ENCODE data around the gene ZSCAN20. TPM values are rescaled to one million over a fixed set of nuclear protein-coding genes. Genes with fewer than 3 reads are reported as not detected.

The ZSCAN20 gene
- total RNA-seq, 4 donors from 2014 or later: 2.7 to 7.0 (median 4.2) TPM

GRCh38 chr1:33430692-33431593 lies 41.5 kb upstream of the ZSCAN20 start, which contains the start of gene PHC2:
Gene PHC2, minus strand, starts transcription at chr1:33431095. Its CDS starts 55,556 bp downstream, at chr1:33375539.
- peak; percentile 96 for DNase-seq
- Histone ChIP-seq H3K4me1 (peaks cover 35 to 37% of the 10 kb centered on the region in 2 donors), H3K27me3 (no peaks in the 10 kb centered on the region), H3K27ac (peak within 1 kb of the TSS; percentile 75 to 87 (median 86)), H3K9me3 (no peaks in the 10 kb centered on the region), H3K4me3 (peak within 1 kb of the TSS; percentile 58 to 75 (median 66)), H3K36me3 (no peaks in the 10 kb centered on the region)
- peak; percentile 78 to 85 for TF ChIP-seq POLR2A (IDR thresholded peaks at IDR 0.05)
- TF ChIP-seq, protein P1, sequence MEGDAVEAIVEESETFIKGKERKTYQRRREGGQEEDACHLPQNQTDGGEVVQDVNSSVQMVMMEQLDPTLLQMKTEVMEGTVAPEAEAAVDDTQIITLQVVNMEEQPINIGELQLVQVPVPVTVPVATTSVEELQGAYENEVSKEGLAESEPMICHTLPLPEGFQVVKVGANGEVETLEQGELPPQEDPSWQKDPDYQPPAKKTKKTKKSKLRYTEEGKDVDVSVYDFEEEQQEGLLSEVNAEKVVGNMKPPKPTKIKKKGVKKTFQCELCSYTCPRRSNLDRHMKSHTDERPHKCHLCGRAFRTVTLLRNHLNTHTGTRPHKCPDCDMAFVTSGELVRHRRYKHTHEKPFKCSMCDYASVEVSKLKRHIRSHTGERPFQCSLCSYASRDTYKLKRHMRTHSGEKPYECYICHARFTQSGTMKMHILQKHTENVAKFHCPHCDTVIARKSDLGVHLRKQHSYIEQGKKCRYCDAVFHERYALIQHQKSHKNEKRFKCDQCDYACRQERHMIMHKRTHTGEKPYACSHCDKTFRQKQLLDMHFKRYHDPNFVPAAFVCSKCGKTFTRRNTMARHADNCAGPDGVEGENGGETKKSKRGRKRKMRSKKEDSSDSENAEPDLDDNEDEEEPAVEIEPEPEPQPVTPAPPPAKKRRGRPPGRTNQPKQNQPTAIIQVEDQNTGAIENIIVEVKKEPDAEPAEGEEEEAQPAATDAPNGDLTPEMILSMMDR (IDR thresholded peaks at IDR 0.05 in 4 of 5, conservative IDR thresholded peaks at IDR 0.05 in 1 of 5): peak; percentile 5 to 46 (median 31)
- peak; percentile 88 for ATAC-seq
- in situ Hi-C loops (cut with MboI; ENCODE audit: low sequenced_read_pairs in 4 of 4): no loop called here
- intact Hi-C loops (cut with DNase I; ENCODE audit: low total_unique reads): loop anchor here (2.0 kb wide), 2 partner anchors 22 to 42 kb away; partner anchors contain the start of gene ZSCAN20

DNA sequence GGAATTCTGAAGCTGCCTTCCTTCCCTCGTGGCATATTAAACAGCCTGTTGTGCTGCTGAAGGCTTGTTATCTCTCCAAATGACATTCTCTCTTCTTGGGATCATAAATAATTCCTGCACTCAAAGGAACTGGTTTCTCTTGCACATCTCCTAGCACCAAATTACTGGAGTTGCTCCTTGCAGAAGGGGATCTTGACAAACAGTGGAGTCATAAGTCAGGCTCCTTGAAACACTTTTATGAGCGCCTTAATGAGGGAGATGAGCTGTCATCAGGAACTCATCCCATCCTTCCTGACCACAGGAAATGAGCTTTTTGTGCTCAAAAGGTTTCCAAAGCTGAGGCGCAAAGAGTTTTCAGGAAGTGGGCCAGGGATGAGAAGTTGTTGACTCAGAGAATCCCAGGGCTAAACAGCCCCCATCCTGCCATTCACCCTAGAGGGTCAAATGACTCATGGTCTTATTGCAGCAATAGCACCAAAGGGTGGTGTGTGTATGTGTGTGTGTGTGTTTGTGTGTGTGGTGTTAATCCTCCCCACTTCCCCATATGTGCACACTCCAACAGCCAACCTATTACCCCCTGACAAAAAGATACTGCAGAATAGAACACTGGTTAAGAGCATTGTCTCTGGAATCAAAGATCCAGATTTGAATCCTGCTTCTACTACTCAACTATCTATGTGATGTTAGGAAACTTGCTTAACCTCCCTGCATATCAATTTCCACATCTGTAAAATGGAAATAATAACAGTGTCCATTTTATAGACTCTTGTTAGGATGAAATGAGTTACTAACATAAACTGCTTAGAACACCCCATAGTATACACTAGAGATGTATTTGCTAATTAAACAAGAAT lies 38.7 kb upstream of the ZSCAN20 start:
- H3K4me3 ChIP-seq: no peak overlapping the region
- H3K9me3 ChIP-seq: no peaks in the 10 kb centered on the region
- H3K4me1 ChIP-seq: peaks cover 14% of the 10 kb centered on the region in 2 donors
- no peak for TF ChIP-seq POLR2A (IDR thresholded peaks at IDR 0.05)
- TF ChIP-seq, protein P1 (IDR thresholded peaks at IDR 0.05 in 4 of 5, conservative IDR thresholded peaks at IDR 0.05 in 1 of 5): no peak
- in situ Hi-C loops (cut with MboI; ENCODE audit: low sequenced_read_pairs in 4 of 4) (no loop called here), intact Hi-C loops (cut with DNase I; ENCODE audit: low total_unique reads) (no loop called here)
- no peaks in the 10 kb centered on the region for H3K27me3 ChIP-seq
- no peaks in the 10 kb centered on the region for H3K36me3 ChIP-seq
- peak overlapping the region in 3 of 4 donors; percentile 8 to 21 (median 19) for H3K27ac ChIP-seq
- peak; percentile 35 to 49 for DNase-seq
- ATAC-seq: peak in 1 of 2 donors; percentile 19

GRCh38 chr1:33434363-33434750 lies 38.1 kb upstream of the ZSCAN20 start:
- Histone ChIP-seq H3K27ac (peak overlapping the region in 1 of 4 donors; percentile 16), H3K36me3 (no peaks in the 10 kb centered on the region), H3K4me1 (peaks cover 8% of the 10 kb centered on the region in 2 donors), H3K27me3 (no peaks in the 10 kb centered on the region), H3K4me3 (no peak overlapping the region), H3K9me3 (no peaks in the 10 kb centered on the region)
- TF ChIP-seq POLR2A (IDR thresholded peaks at IDR 0.05): no peak
- TF ChIP-seq, protein P1 (IDR thresholded peaks at IDR 0.05 in 4 of 5, conservative IDR thresholded peaks at IDR 0.05 in 1 of 5): no peak
- in situ Hi-C loops (cut with MboI; ENCODE audit: low sequenced_read_pairs in 4 of 4) (no loop called here), intact Hi-C loops (cut with DNase I; ENCODE audit: low total_unique reads) (no loop called here)
- DNase-seq: no peak
- no peak for ATAC-seq

GRCh38 chr1:33435096-33435820 lies 37.2 kb upstream of the ZSCAN20 start:
- Histone ChIP-seq H3K27ac (peak overlapping the region in 1 of 4 donors; percentile 16), H3K27me3 (no peaks in the 10 kb centered on the region), H3K9me3 (no peaks in the 10 kb centered on the region), H3K4me3 (no peak overlapping the region), H3K4me1 (peaks cover 0 to 4% of the 10 kb centered on the region in 2 donors), H3K36me3 (no peaks in the 10 kb centered on the region)
- intact Hi-C loops (cut with DNase I; ENCODE audit: low total_unique reads) (no loop called here), in situ Hi-C loops (cut with MboI; ENCODE audit: low sequenced_read_pairs in 4 of 4) (no loop called here)
- no peak for ATAC-seq
- no peak for DNase-seq
- no peak for TF ChIP-seq POLR2A (IDR thresholded peaks at IDR 0.05)
- TF ChIP-seq, protein P1 (IDR thresholded peaks at IDR 0.05 in 4 of 5, conservative IDR thresholded peaks at IDR 0.05 in 1 of 5): no peak

Measured in gastrocnemius medialis (tissue), 4 donors.